ENCODE measurements around the gene RUVBL1. TPM values are rescaled to one million over a fixed set of nuclear protein-coding genes. Genes with fewer than 3 reads are reported as not detected.

Gene RUVBL1
- total and polyA plus RNA-seq, 10 of the 15 experiments (the other 5 are each of a cell fraction or from before 2014, with no cell fraction given), result 15.2 to 142 (median 84.2) TPM

GRCh38 chr3:128075522-128076482 lies 47.8 kb downstream of the RUVBL1 start (continued):
- peak; percentile 53; the same call in 1 of the 2 replicates for TF ChIP-seq GATAD2B (conservative IDR thresholded peaks at IDR 0.05; ENCODE audit: low read depth)
- no peak for TF ChIP-seq ZNF217 (IDR thresholded peaks at IDR 0.05)
- TF ChIP-seq HDAC6 (IDR thresholded peaks at IDR 0.05; ENCODE audit: unreplicated experiment), result peak; percentile 41
- TF ChIP-seq EGR1 (IDR thresholded peaks at IDR 0.05; ENCODE audit: borderline replicate concordance in 1 of 2, low read depth in 2 of 2, low read length in 2 of 2), result peak in 1 of 2 experiments; percentile 59; a peak in 1 of 3 replicates
- peak; percentile 43 to 71; a peak in 3 of 4 replicates for TF ChIP-seq BHLHE40 (IDR thresholded peaks at IDR 0.05; ENCODE audit: borderline replicate concordance in 1 of 2, low read depth in 2 of 2, low read length in 1 of 2)
- TF ChIP-seq PKNOX1 (IDR thresholded peaks at IDR 0.05), result no peak
- no peak for TF ChIP-seq RCOR1 (conservative IDR thresholded peaks at IDR 0.05; ENCODE audit: low read depth, low read length)
- no peak for TF ChIP-seq RAD51 (IDR thresholded peaks at IDR 0.05)
- no peak for TF ChIP-seq FOXM1 (IDR thresholded peaks at IDR 0.05; ENCODE audit: low read depth, low read length)
- no peak for TF ChIP-seq BCLAF1 (IDR thresholded peaks at IDR 0.05)
- TF ChIP-seq E2F4 (IDR thresholded peaks at IDR 0.05; ENCODE audit: low read depth, low read length), result no peak
- peak; percentile 50; the same call in 1 of the 2 replicates for TF ChIP-seq RB1 (IDR thresholded peaks at IDR 0.05; ENCODE audit: borderline replicate concordance)
- TF ChIP-seq NFXL1 (IDR thresholded peaks at IDR 0.05; ENCODE audit: borderline replicate concordance), result no peak
- TF ChIP-seq ZNF207 (IDR thresholded peaks at IDR 0.05; ENCODE audit: borderline replicate concordance), result no peak
- no peak for TF ChIP-seq ATF3 (IDR thresholded peaks at IDR 0.05; ENCODE audit: borderline replicate concordance, extremely low read depth, low read depth, low read length)
- TF ChIP-seq RELA (IDR thresholded peaks at IDR 0.05; ENCODE audit: borderline replicate concordance, partially characterized antibody), result peak; percentile 53
- peak; percentile 75; the same call in 1 of the 2 replicates for TF ChIP-seq YY1 (IDR thresholded peaks at IDR 0.05; ENCODE audit: low read depth, low read length)
- 0 out of 2 replicates have a peak, but pooled peaks have one; percentile 39 for TF ChIP-seq TBL1XR1 (IDR thresholded peaks at IDR 0.05; ENCODE audit: low read depth, low read length)
- TF ChIP-seq TCF12 (IDR thresholded peaks at IDR 0.05; ENCODE audit: low read depth, low read length), result no peak
- TF ChIP-seq IKZF2 (IDR thresholded peaks at IDR 0.05), result peak; percentile 35 to 44; a peak in 3 of 4 replicates
